ENCODE data around the gene SMAD9.

The SMAD9 gene

DNA sequence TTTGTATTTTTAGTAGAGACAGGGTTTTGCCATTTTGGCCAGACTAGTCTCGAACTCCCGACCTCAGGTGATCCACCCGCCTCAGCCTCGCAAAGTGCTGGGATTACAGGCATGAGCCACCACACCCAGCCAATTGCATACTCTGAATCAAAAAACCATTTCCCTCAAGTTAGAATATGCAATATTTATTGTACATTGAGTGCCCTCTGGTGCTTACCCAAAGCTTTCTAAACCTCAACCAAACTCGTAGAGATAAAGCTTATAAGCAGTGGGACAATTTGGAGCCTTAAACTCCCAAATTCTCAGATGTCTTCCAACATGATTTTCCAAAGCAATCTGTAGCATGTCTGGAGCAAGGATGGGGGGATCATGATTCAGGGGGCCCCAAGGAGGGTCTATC, 78.6 kb downstream of the SMAD9 start:
- H2BK15ac ChIP-seq (ENCODE audit: low read depth, poor library complexity, severe bottlenecking): no peak overlapping the region
- H3K27me3 ChIP-seq (ENCODE audit: control insufficient read depth in 1 of 2, insufficient read depth in 1 of 2, low read length in 2 of 2): no peaks in the 10 kb centered on the region
- H2BK120ac ChIP-seq (ENCODE audit: low read depth, low read length): no peak overlapping the region
- no peak overlapping the region for H3K14ac ChIP-seq (ENCODE audit: low read length in 2 of 2)
- 100% methylated on average over 4 of the region's 5 CpGs for WGBS
- H3K36me3 ChIP-seq (ENCODE audit: control insufficient read depth in 1 of 2, insufficient read depth in 2 of 2, low read depth in 1 of 2, low read length in 2 of 2): peaks cover 0 to 6% of the 10 kb centered on the region in 2 experiments
- H3K27ac ChIP-seq (ENCODE audit: low read length, poor library complexity, severe bottlenecking): no peak overlapping the region
- no peak overlapping the region for H3K4me2 ChIP-seq (ENCODE audit: low read length, poor library complexity, severe bottlenecking)
- no peak overlapping the region for H3K9ac ChIP-seq (ENCODE audit: low read length)
- no peak overlapping the region for H2AK5ac ChIP-seq (ENCODE audit: low read length, severe bottlenecking)
- no peak overlapping the region for H3K23ac ChIP-seq (ENCODE audit: low read length in 2 of 2)
- H3K18ac ChIP-seq (ENCODE audit: low read depth in 1 of 2, low read length in 2 of 2): no peak overlapping the region
- no peaks in the 10 kb centered on the region for H3K79me1 ChIP-seq (replicated peaks; ENCODE audit: low read length, poor library complexity, severe bottlenecking)
- no peak overlapping the region for H2AFZ ChIP-seq (ENCODE audit: low read depth, low read length)
- no peak for DNase-seq
- no peak overlapping the region for H3K4me3 ChIP-seq (ENCODE audit: insufficient read depth in 1 of 2, low read depth in 1 of 2, low read length in 2 of 2)
- H2BK5ac ChIP-seq (ENCODE audit: low read depth, low read length, poor library complexity, severe bottlenecking): no peak overlapping the region
- peaks cover 1% of the 10 kb centered on the region for H3K4me1 ChIP-seq (ENCODE audit: control insufficient read depth, insufficient read depth, low read depth, low read length)
- no peak overlapping the region for H4K91ac ChIP-seq (ENCODE audit: low read length)
- H4K8ac ChIP-seq (ENCODE audit: low read length): no peak overlapping the region
- no peak overlapping the region for H3K4ac ChIP-seq (ENCODE audit: low read depth in 1 of 2, low read length in 2 of 2)
- no peaks in the 10 kb centered on the region for H3K9me3 ChIP-seq (ENCODE audit: control insufficient read depth, low read length)
- no peak overlapping the region for H2BK12ac ChIP-seq (ENCODE audit: low read length in 2 of 2)

DNA sequence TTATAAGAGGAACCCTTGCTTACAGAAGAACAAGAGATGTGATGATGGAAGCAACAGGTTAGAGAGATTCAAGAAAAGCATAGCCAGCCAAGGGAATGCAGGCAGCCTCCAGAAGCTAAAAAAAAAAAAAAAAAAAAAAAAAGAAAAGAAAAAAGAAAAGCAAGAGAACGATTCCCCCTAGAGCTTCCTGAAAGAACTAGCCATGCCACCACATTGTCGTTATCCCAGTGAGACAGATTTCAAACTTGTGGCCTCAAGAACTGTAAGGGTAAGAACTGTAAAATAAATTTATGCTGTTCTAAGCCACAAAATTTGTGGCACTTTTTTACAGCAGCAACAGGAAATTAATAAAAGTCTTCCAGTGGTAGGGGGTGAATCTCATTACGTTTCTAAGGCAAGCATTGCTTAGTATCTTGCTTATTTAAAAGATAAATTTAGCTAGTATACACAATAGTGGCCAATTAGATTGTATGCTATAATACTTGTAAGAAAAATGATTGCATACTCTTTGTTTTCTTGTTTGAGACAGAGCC, 79.3 kb downstream of the SMAD9 start:
- Histone ChIP-seq H2BK120ac (ENCODE audit: low read depth, low read length) (no peak overlapping the region), H2BK5ac (ENCODE audit: low read depth, low read length, poor library complexity, severe bottlenecking) (no peak overlapping the region), H3K4me3 (ENCODE audit: insufficient read depth in 1 of 2, low read depth in 1 of 2, low read length in 2 of 2) (no peak overlapping the region), H3K27ac (ENCODE audit: low read length, poor library complexity, severe bottlenecking) (no peak overlapping the region), H3K14ac (ENCODE audit: low read length in 2 of 2) (no peak overlapping the region), H3K4me2 (ENCODE audit: low read length, poor library complexity, severe bottlenecking) (no peak overlapping the region), H3K27me3 (ENCODE audit: control insufficient read depth in 1 of 2, insufficient read depth in 1 of 2, low read length in 2 of 2) (no peaks in the 10 kb centered on the region), H4K91ac (ENCODE audit: low read length) (no peak overlapping the region), H2AFZ (ENCODE audit: low read depth, low read length) (no peak overlapping the region), H4K8ac (ENCODE audit: low read length) (no peak overlapping the region), H3K23ac (ENCODE audit: low read length in 2 of 2) (no peak overlapping the region), H3K36me3 (ENCODE audit: control insufficient read depth in 1 of 2, insufficient read depth in 2 of 2, low read depth in 1 of 2, low read length in 2 of 2) (peaks cover 0 to 6% of the 10 kb centered on the region in 2 experiments), H3K9me3 (ENCODE audit: control insufficient read depth, low read length) (no peaks in the 10 kb centered on the region), H2AK5ac (ENCODE audit: low read length, severe bottlenecking) (no peak overlapping the region), H3K4me1 (ENCODE audit: control insufficient read depth, insufficient read depth, low read depth, low read length) (peaks cover 1% of the 10 kb centered on the region), H3K18ac (ENCODE audit: low read depth in 1 of 2, low read length in 2 of 2) (no peak overlapping the region), H3K79me1 (replicated peaks; ENCODE audit: low read length, poor library complexity, severe bottlenecking) (no peaks in the 10 kb centered on the region), H2BK15ac (ENCODE audit: low read depth, poor library complexity, severe bottlenecking) (no peak overlapping the region), H3K4ac (ENCODE audit: low read depth in 1 of 2, low read length in 2 of 2) (no peak overlapping the region), H3K9ac (ENCODE audit: low read length) (no peak overlapping the region), H2BK12ac (ENCODE audit: low read length in 2 of 2) (no peak overlapping the region)
- no CpG with 5 or more reads among the region's 3 CpGs for WGBS
- DNase-seq: no peak

DNA sequence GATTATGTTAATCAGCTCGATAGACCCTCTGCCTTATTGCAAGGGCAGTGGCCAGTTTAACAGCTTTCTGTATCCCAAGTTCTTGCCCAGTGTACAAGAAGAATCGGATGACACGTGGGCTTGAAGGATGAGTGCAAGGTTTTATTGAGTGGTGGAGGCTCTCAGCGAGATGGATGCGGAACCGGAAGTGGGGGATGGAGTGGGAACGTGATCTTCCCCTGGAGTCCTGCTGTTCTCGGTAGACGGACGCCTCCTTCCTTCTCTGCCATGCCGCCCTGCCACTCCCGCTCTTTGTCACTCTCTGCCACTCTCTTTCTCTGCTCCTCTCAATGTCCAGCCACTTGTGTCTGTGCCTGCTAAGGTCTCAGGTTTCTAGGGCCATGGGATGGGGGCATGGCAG, 80.1 kb downstream of the SMAD9 start:
- Histone ChIP-seq H3K4ac (ENCODE audit: low read depth in 1 of 2, low read length in 2 of 2) (no peak overlapping the region), H2BK120ac (ENCODE audit: low read depth, low read length) (no peak overlapping the region), H4K8ac (ENCODE audit: low read length) (no peak overlapping the region), H2AK5ac (ENCODE audit: low read length, severe bottlenecking) (no peak overlapping the region), H3K4me2 (ENCODE audit: low read length, poor library complexity, severe bottlenecking) (no peak overlapping the region), H3K14ac (ENCODE audit: low read length in 2 of 2) (no peak overlapping the region), H3K27ac (ENCODE audit: low read length, poor library complexity, severe bottlenecking) (no peak overlapping the region), H3K27me3 (ENCODE audit: control insufficient read depth in 1 of 2, insufficient read depth in 1 of 2, low read length in 2 of 2) (no peaks in the 10 kb centered on the region), H3K23ac (ENCODE audit: low read length in 2 of 2) (no peak overlapping the region), H3K36me3 (ENCODE audit: control insufficient read depth in 1 of 2, insufficient read depth in 2 of 2, low read depth in 1 of 2, low read length in 2 of 2) (peaks cover 0 to 6% of the 10 kb centered on the region in 2 experiments), H2AFZ (ENCODE audit: low read depth, low read length) (no peak overlapping the region), H3K9me3 (ENCODE audit: control insufficient read depth, low read length) (no peaks in the 10 kb centered on the region), H2BK5ac (ENCODE audit: low read depth, low read length, poor library complexity, severe bottlenecking) (no peak overlapping the region), H3K79me1 (replicated peaks; ENCODE audit: low read length, poor library complexity, severe bottlenecking) (no peaks in the 10 kb centered on the region), H3K4me3 (ENCODE audit: insufficient read depth in 1 of 2, low read depth in 1 of 2, low read length in 2 of 2) (no peak overlapping the region), H2BK15ac (ENCODE audit: low read depth, poor library complexity, severe bottlenecking) (no peak overlapping the region), H4K91ac (ENCODE audit: low read length) (no peak overlapping the region), H3K9ac (ENCODE audit: low read length) (no peak overlapping the region), H3K18ac (ENCODE audit: low read depth in 1 of 2, low read length in 2 of 2) (no peak overlapping the region), H3K4me1 (ENCODE audit: control insufficient read depth, insufficient read depth, low read depth, low read length) (peaks cover 1% of the 10 kb centered on the region), H2BK12ac (ENCODE audit: low read length in 2 of 2) (no peak overlapping the region)
- WGBS: 69% methylated on average over 7 of the region's 12 CpGs
- no peak for DNase-seq

DNA sequence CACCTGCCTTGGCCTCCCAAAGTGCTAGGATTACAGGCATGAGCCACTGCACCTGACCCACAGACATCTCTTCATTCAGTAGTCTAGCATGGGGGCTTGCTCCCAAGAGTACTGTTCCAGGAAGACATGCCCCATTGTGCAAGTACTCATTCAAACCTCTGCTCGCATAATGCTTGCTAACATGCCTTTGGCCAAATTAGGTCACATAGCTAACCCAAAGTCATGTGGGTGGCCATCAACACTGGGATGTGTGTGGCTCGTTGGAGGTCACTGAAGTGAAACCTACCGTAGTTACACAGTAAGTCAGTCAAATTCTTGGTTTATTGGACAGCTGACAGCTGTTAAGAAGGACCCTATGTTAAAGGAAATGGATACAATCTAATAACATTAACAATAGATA, 80.8 kb downstream of the SMAD9 start:
- no peak overlapping the region for H2AK5ac ChIP-seq (ENCODE audit: low read length, severe bottlenecking)
- H3K23ac ChIP-seq (ENCODE audit: low read length in 2 of 2): no peak overlapping the region
- no peak overlapping the region for H2AFZ ChIP-seq (ENCODE audit: low read depth, low read length)
- no peak overlapping the region for H4K8ac ChIP-seq (ENCODE audit: low read length)
- H3K4me1 ChIP-seq (ENCODE audit: control insufficient read depth, insufficient read depth, low read depth, low read length): peaks cover 1% of the 10 kb centered on the region
- no peak overlapping the region for H3K4me2 ChIP-seq (ENCODE audit: low read length, poor library complexity, severe bottlenecking)
- H3K4ac ChIP-seq (ENCODE audit: low read depth in 1 of 2, low read length in 2 of 2): no peak overlapping the region
- WGBS: 90% methylated on average over 3 of the region's 3 CpGs
- no peak overlapping the region for H3K18ac ChIP-seq (ENCODE audit: low read depth in 1 of 2, low read length in 2 of 2)
- no peaks in the 10 kb centered on the region for H3K79me1 ChIP-seq (replicated peaks; ENCODE audit: low read length, poor library complexity, severe bottlenecking)
- H2BK120ac ChIP-seq (ENCODE audit: low read depth, low read length): no peak overlapping the region
- DNase-seq: no peak
- H3K4me3 ChIP-seq (ENCODE audit: insufficient read depth in 1 of 2, low read depth in 1 of 2, low read length in 2 of 2): no peak overlapping the region
- H3K27me3 ChIP-seq (ENCODE audit: control insufficient read depth in 1 of 2, insufficient read depth in 1 of 2, low read length in 2 of 2): no peaks in the 10 kb centered on the region
- no peak overlapping the region for H2BK15ac ChIP-seq (ENCODE audit: low read depth, poor library complexity, severe bottlenecking)
- no peak overlapping the region for H2BK5ac ChIP-seq (ENCODE audit: low read depth, low read length, poor library complexity, severe bottlenecking)
- no peak overlapping the region for H3K27ac ChIP-seq (ENCODE audit: low read length, poor library complexity, severe bottlenecking)
- H3K36me3 ChIP-seq (ENCODE audit: control insufficient read depth in 1 of 2, insufficient read depth in 2 of 2, low read depth in 1 of 2, low read length in 2 of 2): peaks cover 0 to 6% of the 10 kb centered on the region in 2 experiments
- H3K9ac ChIP-seq (ENCODE audit: low read length): no peak overlapping the region
- no peak overlapping the region for H3K14ac ChIP-seq (ENCODE audit: low read length in 2 of 2)
- H2BK12ac ChIP-seq (ENCODE audit: low read length in 2 of 2): no peak overlapping the region
- H4K91ac ChIP-seq (ENCODE audit: low read length): no peak overlapping the region
- H3K9me3 ChIP-seq (ENCODE audit: control insufficient read depth, low read length): no peaks in the 10 kb centered on the region
